Fibroblast of skin of scalp (primary cell): ENCODE measurements around the gene CHAF1A.

Source experiments
- DNase-seq: peaks from one replicate; pipeline ENCODE4 v3.0.0-alpha.2; 2013

The CHAF1A gene

DNA sequence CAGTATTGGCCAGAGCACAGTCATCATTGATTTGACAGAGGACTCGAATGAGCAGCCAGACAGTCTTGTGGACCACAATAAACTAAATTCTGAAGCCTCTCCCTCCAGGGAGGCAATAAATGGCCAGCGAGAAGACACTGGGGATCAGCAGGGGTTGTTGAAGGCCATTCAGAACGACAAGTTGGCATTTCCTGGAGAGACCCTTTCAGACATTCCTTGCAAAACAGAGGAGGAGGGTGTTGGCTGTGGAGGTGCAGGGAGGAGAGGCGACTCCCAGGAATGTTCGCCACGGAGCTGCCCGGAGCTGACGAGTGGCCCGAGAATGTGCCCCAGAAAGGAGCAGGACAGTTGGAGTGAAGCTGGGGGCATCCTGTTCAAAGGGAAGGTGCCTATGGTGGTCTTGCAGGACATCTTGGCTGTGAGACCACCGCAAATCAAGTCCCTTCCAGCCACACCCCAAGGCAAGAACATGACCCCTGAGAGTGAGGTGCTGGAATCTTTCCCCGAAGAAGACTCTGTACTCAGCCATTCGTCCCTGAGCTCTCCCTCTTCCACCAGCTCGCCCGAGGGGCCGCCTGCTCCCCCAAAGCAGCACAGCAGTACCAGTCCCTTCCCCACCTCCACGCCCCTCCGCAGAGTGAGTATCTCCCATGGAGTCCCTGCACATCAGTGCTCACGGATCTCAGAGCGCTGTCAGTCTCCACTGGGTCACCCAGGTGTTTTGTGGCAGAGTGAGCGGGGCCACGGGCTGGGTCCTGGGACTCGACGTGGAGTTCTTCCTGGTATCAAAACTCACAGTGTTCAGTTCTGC lies 6.9 kb downstream of the CHAF1A start:
- DNase-seq: no peak

DNA sequence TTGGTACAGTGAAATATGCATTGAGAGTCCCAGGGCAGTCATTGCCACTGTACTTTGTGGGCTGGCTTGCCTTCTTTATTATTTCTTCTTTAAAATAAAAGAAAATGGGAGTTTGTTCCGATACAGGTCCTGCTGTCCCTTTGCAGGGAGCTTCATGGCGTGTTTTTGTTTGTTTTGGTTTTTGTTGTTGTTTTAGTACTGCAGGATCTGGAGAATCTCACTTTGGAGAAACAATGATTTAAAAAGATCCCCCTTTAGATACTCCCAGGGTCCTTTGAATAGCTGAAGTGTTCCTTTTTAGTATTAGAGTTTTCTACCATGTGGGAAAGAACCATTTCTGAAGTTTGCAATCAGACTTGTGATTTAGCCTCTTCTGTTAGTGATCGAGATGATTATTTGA lies 11.1 kb downstream of the CHAF1A start:
- DNase-seq: no peak

DNA sequence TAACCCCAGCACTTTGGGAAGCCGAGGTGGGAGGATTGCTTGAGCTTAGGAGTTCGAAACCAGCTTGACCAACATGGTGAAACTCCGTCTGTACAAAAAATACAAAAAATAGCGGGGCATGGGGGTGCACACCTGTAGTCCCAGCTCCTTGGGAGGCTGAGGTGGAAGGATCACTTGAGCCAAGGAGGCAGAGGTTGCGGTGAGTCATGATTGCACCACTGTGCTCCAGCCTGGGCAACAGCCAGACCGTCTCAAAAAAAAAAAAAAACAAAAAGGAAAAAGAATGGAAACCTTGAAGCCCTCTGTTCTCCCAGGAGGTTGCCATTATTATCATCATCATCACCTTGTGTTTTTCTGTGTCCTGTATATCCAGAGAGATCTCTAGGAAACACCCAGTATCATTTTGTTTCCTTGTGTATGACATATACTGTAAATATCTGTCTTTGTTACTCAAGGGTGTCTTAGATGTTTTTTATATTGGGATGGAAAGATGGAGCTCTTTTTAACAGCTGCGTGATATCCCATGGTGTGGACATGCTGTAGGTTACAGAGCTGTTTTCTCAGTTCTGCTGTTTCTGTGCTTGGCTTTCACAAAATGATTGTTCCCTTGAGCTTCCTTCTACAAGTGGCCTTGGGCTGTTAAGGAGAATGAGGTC lies 11.8 kb downstream of the CHAF1A start:
- no peak for DNase-seq

DNA sequence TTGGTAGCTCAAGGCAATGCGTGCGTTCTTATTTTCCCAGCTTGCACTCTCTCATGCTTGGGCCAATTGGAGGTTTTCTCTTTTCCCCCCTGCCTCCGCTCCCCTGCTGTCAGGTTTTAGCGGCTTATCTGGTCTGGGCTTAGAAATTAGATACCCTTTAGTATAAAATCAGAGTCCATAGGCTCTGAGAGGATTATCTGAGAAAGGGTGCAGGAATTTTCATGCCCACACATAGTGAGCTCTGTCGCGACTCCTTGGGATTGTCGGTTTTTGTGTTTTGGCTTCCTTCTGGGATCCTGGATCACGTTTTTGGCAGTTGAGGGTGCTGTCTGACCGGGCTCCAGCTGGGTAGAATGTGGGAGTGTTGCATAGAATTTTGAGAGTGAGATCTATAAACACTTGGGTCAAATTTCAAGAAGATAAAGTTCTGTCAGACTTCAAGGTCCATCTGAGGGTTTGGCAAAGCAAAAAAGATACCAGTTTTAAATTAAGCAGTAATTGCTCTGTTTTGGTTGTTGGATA lies 12.4 kb downstream of the CHAF1A start:
- no peak for DNase-seq

DNA sequence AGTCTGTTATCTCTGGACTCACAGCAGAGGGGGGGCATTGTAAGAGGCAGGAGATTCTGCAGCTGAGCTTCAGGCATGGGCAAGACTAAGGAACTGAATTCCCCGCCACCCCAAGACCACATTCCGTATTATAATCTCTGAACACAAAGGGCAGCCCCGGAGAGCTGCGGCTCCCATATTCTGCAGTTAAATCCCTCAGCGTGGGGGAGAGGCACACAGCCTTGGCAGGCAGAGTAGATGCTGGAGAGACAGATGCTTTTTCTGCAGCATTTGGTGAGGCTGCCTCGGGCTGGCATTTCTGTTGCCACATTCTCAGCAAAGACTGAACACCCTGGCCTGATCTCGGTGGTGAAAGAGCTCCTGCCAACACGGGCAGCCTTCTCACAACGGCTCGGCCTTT lies 12.9 kb downstream of the CHAF1A start:
- DNase-seq: no peak

DNA sequence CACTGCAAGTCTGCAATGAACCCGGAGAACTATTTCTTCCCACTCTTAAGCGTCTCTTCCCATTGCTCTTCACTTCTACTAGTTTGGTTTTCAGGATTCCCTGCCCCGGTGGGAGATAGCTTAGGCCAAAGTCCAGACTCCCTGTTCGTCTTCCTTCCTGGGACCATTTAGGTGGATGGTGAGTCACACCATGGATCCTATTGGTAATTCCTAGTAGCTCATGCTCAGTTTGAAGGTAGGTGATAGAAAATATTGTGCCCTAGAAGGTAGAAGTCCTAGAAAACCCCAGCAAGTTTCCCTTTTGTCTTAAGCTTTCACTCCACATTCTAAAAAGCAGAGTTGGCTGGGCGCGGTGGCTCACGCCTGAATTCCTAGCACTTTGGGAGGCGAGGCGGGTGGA lies 13.8 kb downstream of the CHAF1A start:
- DNase-seq: no peak

DNA sequence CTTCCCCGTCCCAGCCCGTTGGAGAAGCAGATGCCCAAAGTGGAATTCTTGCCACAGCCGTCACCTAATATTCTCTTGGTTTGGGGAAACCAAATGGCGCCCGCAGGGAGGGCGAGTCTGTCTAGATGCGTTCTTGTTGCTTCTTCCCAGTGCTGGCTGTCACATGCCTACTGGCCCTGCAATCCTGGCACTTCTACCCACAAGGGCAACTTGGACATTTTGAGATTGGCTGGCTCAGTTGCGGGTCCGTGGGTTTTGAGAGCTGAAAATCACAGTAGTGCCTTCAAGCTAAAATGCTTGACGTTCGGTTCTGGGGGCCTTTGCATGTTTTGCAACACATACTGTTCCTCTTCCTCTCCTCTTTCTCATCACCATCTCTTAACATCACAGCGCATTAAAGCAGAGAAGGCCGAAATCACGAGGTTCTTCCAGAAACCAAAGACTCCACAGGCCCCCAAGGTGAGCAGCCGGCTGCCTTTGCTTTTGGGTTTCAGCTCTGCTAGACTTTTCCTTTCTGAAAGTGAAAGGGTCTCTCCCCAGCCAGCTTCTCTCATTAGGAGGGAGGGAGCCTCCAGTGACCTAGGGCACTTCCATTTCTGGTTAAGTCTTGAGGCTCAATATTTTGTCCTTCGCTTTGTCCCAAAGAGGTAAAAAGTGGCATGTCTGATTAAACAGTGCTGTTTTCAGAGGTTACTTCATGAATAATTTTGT lies 21.1 kb downstream of the CHAF1A start:
- DNase-seq: no peak

DNA sequence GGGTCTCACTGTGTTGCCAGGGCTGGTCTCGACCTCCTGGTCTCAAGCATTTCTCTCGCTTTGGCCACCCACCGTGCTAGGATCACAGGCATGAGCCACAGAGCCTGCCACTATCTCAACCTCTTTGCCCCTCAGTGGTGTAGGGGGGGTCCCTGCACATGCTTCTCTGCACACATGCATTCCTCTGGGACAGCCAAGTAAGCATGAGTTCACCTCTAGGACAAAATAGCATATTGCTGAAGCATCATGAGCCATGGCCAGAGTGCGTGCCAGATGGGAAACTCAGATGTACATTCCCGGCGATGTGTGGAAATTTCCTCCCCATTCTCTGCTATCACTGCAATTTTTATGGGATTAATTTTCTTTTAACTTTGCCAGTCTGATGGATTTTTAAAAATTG lies 23.1 kb downstream of the CHAF1A start:
- DNase-seq: peak; percentile 90

DNA sequence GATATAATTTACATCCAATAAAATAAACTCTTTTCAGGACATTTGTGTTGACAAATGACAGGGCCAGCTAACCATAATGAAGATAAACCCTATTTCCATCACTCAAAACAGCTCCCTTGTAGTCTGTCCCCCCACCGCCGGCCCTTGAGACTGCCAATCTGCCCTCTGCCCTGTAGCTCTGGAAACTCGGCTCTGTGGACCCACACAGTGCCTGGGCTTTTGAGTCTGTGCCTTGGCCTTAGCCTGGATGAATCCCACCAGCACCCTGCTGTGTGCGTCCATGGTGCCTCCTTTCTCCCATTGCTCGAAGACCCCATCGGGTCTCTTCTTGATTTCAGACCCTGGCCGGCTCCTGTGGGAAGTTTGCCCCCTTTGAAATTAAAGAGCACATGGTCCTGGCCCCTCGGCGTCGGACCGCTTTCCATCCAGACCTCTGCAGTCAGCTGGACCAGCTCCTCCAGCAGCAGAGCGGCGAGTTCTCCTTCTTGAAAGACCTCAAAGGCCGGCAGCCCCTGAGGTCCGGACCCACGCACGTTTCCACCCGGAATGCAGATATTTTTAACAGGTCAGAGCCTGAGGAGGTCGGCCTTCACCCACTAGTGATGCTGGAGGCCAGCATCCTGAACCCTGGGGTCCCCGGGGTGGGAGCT lies 26.0 kb downstream of the CHAF1A start:
- no peak for DNase-seq

DNA sequence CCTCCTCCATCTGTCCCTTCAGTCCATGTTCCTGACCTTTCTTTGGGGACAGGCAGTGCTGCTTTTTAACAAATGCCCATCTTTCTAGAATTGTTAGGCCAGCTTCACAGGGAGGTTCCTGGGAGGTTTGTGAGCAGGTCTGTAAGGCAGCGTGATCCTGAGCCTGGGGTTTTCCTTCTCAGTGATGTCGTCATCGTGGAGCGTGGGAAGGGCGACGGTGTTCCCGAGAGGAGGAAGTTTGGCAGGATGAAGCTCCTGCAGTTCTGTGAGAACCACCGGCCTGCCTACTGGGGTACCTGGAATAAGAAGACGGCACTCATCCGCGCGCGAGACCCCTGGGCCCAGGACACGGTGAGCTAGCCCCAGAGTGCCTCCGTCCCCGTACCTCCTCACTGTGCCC lies 26.8 kb downstream of the CHAF1A start:
- no peak for DNase-seq

DNA sequence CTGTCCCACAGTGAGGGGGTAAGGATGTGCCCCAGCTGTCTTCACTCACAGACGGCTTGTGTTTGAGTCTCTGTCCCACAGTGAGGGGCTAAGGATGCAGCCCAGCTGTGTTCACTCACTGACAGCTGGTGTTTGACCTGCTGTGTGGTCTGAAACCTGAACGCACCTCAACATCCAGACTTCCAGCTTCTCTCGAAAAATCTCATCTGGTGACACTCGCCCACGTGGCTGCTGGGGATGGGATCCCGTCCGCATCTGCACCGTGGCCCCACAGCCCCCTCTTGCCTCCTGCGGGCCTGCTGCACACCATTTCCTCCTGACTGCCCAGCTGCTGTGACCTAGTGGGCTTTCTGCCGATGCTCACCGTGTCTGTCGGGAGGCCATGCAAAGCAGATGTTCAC lies 27.3 kb downstream of the CHAF1A start:
- DNase-seq: no peak

DNA sequence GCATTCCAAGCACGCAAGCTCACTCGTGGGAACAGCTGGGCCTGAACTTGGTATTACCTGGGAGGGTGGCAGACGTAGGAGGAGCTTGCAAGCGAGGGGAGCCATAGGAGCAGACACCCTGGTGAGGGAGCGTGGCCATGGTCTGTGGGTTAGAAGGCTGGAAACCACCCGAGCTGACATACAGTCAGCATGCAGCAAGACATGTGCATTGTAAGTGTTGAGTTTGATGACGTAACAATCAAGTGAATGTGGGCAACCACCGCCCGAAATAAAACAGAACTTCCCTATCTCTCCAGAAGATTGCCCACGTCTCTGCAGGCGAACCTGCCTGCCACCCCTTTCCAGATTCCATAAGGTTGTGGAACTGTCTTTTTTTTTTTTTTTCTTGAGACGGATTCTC lies 28.3 kb downstream of the CHAF1A start:
- DNase-seq: no peak

DNA sequence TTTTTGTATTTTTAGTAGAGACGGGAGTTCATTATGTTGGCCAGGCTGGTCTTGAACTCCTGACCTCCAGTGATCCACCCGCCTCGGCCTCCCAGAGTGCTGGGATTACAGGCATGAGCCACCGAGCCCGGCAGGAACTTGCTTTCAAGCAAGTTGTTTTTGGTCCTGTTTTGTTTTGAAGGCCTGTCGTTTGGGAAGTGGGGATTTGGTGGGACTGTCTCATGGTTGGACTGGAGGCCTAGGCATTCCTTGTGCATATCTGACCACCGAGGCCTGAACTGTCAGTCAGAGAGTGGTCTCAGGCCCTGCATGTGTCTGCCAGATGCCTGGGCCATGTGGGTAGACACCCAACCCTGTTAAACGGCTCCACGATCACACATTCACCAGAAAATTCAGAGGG lies 28.9 kb downstream of the CHAF1A start:
- DNase-seq: no peak

DNA sequence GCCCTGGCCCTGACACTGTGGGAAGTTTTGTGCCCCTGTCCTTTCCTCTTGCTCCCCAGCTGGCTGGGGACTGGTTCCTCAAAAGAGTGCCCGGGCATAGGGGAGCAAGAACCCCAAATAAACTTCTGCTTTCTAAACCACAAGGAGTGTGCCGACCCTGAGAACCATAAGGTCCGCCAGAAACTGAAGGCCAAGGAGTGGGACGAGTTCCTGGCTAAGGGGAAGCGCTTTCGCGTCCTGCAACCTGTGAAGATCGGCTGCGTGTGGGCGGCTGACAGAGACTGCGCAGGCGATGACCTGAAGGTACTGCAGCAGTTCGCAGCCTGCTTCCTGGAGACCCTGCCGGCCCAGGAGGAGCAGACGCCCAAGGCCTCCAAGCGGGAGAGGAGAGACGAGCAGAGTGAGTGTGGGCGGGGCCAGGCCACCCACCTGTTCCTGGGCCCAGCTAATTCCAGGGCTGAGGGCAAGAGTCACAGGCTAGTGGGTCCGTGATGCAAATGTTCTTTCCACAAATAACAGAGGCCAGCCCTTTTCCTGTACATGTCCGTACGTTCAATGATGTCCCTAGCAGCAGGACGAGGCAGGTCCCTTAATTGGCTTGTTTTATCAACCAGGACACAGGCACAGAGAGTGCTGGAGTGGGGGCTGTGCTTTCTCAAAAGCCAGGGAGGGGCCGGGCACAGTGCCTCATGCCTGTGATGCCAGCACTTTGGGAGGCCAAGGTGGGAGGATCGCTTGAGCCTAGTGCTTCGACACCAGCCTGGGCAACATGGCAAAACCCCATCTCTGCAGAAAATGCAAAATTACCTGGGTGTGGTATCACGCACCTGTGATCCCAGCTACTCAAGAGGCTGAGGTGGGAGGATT lies 29.6 kb downstream of the CHAF1A start:
- DNase-seq: no peak

DNA sequence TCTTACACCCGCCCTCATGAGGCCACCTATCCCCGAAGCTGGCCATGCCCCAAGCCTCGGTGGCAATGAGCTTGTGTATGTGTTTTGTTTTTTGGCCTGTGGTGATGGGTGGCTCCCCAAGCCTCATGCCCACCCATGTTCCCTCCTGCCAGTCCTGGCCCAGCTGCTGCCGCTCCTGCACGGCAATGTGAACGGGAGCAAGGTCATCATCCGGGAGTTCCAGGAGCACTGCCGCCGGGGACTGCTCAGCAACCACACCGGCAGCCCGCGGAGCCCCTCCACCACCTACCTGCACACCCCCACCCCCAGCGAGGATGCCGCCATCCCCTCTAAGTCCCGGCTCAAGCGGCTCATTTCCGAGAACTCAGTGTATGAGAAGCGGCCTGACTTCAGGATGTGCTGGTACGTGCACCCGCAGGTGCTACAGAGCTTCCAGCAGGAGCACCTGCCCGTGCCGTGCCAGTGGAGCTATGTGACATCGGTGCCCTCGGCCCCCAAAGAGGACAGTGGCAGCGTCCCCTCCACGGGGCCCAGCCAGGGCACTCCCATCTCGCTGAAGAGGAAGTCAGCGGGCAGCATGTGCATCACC lies 30.6 kb downstream of the CHAF1A start:
- no peak for DNase-seq

DNA sequence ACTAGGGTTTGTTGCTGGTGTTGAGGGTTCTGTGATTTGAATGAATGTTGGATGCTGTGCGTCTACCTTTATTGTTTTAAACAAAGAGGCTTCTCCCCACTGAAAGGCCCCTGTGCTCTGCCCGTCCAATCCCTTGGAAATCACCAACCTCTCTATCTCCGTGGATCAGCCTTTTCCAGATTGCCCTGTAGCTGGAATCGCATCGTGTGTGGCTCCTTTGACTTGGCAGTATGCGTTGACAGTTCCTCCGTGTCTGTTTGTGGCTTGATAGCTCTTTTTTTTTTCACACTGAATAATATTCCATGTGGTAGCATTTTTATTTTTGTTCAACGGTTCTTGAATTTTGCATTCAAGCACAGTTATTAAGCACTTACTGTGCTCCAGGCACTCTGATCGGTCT lies 32.0 kb downstream of the CHAF1A start:
- no peak for DNase-seq

DNA sequence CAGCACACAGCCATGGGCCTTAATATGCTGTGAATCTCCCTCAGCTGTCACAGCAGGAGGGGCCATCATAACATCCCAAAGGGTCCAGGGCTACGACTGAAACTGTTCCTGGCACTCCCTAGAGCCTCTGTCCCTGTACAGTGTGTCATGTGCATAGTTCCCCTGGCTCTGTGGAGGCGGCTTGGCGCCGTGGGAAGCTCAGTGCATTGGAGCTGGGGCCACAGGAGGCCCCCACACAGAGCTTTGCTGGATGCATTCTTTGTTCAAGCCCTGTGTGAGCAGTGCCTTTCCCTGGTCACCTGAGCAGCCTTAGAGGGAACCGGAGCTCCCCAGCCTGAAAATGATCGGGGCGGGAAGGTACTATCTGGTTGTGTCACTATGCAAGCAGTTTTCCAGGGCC lies 33.8 kb downstream of the CHAF1A start:
- DNase-seq: no peak

DNA sequence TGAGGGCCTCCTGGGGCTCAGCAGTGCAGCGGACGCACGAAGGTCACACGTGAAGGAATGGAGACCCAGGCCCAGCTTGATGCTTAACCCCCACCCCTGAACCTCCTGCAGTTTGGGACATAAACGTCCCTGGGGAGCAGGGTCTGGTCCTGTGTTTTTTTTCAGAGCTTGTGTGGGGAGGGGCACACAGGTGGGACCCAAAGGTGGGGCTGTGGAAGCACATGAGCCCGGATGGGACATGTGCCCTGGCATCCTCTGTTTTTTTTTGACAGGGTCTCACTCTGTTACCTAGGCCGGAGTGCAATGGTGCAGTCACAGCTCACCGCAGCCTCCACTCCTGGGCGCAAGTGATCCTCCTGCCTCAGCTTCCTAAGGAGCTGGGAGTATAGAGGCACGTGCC lies 34.7 kb downstream of the CHAF1A start:
- no peak for DNase-seq

DNA sequence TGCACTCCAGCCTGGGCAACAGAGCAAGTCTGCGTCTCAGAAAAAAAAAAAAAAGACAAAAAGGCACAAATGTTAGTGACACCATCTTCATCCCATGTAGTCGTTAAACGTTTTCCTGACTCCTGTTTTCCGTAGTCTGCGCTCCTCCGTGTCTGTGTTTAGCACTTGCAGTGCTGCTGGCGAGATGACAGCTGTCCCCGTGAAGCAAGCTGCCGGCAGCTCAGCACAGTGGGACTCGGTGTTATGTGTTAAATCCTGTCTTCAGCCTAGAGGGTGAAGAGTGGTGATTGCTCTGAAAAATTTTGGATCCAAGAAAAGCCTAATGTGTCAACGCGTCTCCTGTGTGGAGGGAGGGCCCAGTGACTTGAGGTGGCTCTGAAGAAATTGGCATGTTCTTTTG lies 36.8 kb downstream of the CHAF1A start:
- no peak for DNase-seq

DNA sequence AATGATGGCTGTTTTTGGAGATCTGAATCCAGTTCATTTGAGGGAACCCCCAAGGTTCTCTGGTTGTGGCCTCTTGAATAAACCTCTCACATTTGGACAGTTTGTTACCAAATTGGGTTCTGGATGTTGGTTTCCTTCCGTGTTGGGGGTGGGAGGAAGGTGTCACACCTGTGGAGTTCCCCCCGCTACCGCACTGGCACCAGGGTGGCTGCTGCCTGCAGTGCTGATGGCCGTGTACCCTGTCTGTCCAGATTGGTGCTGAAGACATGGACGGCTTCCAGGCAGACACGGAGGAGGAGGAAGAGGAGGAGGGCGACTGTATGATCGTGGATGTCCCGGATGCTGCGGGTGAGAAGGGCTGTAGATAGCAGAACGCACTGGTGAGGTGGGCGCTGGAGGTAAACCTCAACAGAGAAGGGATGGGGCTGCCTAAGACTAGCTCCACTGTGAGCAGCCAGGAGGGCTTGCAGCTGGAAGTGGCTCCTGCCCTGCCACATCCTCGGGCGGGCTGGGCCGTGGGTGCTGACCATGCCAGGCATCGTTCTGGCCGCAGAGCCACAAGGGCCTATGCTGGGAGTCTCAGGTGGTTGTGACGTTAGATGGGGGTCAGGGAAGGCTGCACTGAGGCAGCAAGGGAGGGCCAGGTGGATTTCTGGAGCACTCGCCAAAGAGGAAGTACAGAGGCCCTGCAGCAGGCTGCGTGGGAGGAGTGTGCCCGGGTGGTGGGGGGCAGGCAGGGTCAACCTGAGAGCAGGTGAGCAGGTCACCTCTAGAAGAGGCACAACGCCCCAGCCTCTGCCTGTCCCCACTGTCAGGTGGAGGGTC lies 39.8 kb downstream of the CHAF1A start:
- no peak for DNase-seq

DNA sequence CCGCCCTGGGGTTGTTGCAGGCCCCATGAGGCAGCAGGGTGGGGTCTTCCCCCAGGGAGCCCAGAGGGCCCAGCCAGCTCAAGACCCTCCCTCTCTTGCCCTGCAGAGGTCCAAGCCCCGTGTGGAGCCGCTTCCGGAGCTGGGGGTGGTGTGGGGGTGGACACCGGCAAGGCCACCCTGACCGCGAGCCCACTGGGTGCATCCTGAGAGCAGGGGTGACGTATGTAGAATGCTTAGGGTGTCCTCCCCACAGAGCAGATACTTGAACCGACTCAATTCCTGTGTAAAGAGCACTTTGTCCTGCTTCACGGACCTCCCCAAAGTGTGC lies 40.3 kb downstream of the CHAF1A start:
- no peak for DNase-seq
